A549 (cell line): Measurements from ENCODE around the gene ZFC3H1. TPM values are rescaled to one million over a fixed set of nuclear protein-coding genes. Genes with fewer than 3 reads are reported as not detected.

Experiments used
- ATAC-seq, 2 experiments: fragments of 200-7000 bp in 1 of 2; fragments of >200 bp in 1 of 2; cut with Nextera tagmentation in 1 of 2; cut with Tn5 transposase in 1 of 2; 3 replicates each; pipeline versions ENCODE4 v1.8.0 to v1.9.1; 2018 to 2020; ENCODE audit warnings: mild to moderate bottlenecking in 1 of 2, moderate library complexity in 1 of 2
- CTCF ChIA-PET: fragments of 300-600 bp; sonication (Branson Sonifier 250); formaldehyde crosslinking; extraction: SDS; loops from one replicate; lab custom pipeline; 2021; ENCODE audit warnings: antibody characterized with exemption, inconsistent platforms; lab: Yijun Ruan, JAX
- POLR2A ChIA-PET: fragments of 350-600 bp; formaldehyde crosslinking; extraction: SDS; loops from one replicate; lab custom pipeline; 2021; ENCODE audit warnings: antibody characterized with exemption, inconsistent platforms; lab: Yijun Ruan, JAX
- DNase-seq, 2 experiments: peaks; one replicate each; pipeline versions ENCODE4 v3.0.0 to v3.0.0-alpha.2; 2011 to 2016; ENCODE audit warnings: low read depth in 1 of 2, low spot score in 1 of 2
- FAIRE-seq: peaks from 2 replicates; lab custom pipeline; 2011; peaks lifted over from hg19 to GRCh38; lab: Jason Lieb, UNC
- H3K27ac ChIP-seq, 2 experiments: fragments of >200 bp; sonication (Bioruptor Twin); formaldehyde crosslinking; 3 replicates each; pipeline ENCODE4 v1.5.1; 2016 to 2017
- H3K4me1 ChIP-seq: fragments of >200 bp; sonication (Bioruptor Twin); formaldehyde crosslinking; 3 replicates; pipeline ENCODE4 v1.6.1; 2016
- H3K4me2 ChIP-seq: fragments of >200 bp; sonication (Bioruptor Twin); formaldehyde crosslinking; 3 replicates; pipeline ENCODE4 v1.6.1; 2016
- H3K4me3 ChIP-seq: fragments of >200 bp; sonication (Bioruptor Twin); formaldehyde crosslinking; 3 replicates; pipeline ENCODE4 v1.5.1; 2016
- H3K9me3 ChIP-seq: fragments of >200 bp; sonication (Bioruptor Twin); formaldehyde crosslinking; 3 replicates; pipeline ENCODE4 v1.6.1; 2016
- CHD4 ChIP-seq: fragments of 200-600 bp; sonication (generic); IDR thresholded peaks from 2 replicates; pipeline ENCODE4 v1.6.1; 2016; ENCODE audit warnings: antibody characterized with exemption, mild to moderate bottlenecking, borderline replicate concordance
- JUN ChIP-seq, 2 experiments: fragments of >200 bp; sonication (Bioruptor Twin); formaldehyde crosslinking; IDR thresholded peaks; 2 replicates in 1 of 2; 3 replicates in 1 of 2; pipeline ENCODE4 v1.6.1; 2016 to 2017
- KDM1A ChIP-seq: fragments of 200-600 bp; sonication (generic); IDR thresholded peaks from 2 replicates; pipeline ENCODE4 v1.6.1; 2016; ENCODE audit warnings: low read depth, mild to moderate bottlenecking
- NPAS2 ChIP-seq: fragments of 250-450 bp; sonication (Bioruptor Pico); IDR thresholded peaks from 2 replicates; pipeline ENCODE4 v1.8.0; 2022; ENCODE audit warnings: mild to moderate bottlenecking, moderate library complexity, borderline replicate concordance
- NR3C1 ChIP-seq: fragments of >200 bp; sonication (Bioruptor Twin); formaldehyde crosslinking; IDR thresholded peaks from 3 replicates; pipeline ENCODE4 v1.6.1; 2017
- PHF8 ChIP-seq: fragments of 200-600 bp; sonication (generic); IDR thresholded peaks from 2 replicates; pipeline ENCODE4 v1.6.1; 2016; ENCODE audit warnings: low read depth, mild to moderate bottlenecking, antibody characterized with exemption, moderate library complexity, borderline replicate concordance
- POLR2A ChIP-seq: IDR thresholded peaks from 2 replicates; pipeline ENCODE4 v1.6.1; 2012; ENCODE audit warnings: mild to moderate bottlenecking, low read length
- RAD21 ChIP-seq, 2 experiments: fragments of >200 bp in 1 of 2; sonication (Bioruptor Twin) in 1 of 2; formaldehyde crosslinking in 1 of 2; IDR thresholded peaks in 1 of 2; conservative IDR thresholded peaks in 1 of 2; 2 replicates in 1 of 2; 3 replicates in 1 of 2; pipeline ENCODE4 v1.6.1; 2012 to 2018; ENCODE audit warnings: inconsistent platforms in 1 of 2
- RCOR1 ChIP-seq: fragments of 150-350 bp; IDR thresholded peaks from 2 replicates; pipeline ENCODE4 v1.6.1; 2014; ENCODE audit warnings: antibody characterized with exemption, low read length, low read depth
- RNF2 ChIP-seq: fragments of 200-600 bp; sonication (generic); IDR thresholded peaks from 2 replicates; pipeline ENCODE4 v1.6.1; 2016; ENCODE audit warnings: low read depth, mild to moderate bottlenecking, antibody characterized with exemption, moderate library complexity, borderline replicate concordance
- SREBF2 ChIP-seq: fragments of 450-650 bp; IDR thresholded peaks from 2 replicates; pipeline ENCODE4 v1.6.1; 2014; ENCODE audit warnings: mild to moderate bottlenecking, moderate library complexity
- ZFP36 ChIP-seq: fragments of 450-650 bp; IDR thresholded peaks from 2 replicates; pipeline ENCODE4 v1.6.1; 2014; ENCODE audit warnings: borderline replicate concordance; ENCODE audit not compliant: partially characterized antibody
- WGBS: methylation state at CpG from one replicate; pipeline ENCODE4 v1.1.6; 2017; ENCODE audit errors: missing lambda C conversion rate; 5-methylcytosine and 5-hydroxymethylcytosine counted together
- polyA plus RNA-seq, 4 experiments: library from polyadenylated mRNA; depleted of rRNA in 3 of 4; stranded (reverse); fragments of >200 nt; fragmentation: RNase III in 1 of 4; extraction: RNeasy Plus Mini Kit Qiagen cat#74134 plus additional on column Dnase treatment in 1 of 4; gene quantifications; 2 replicates in 3 of 4; 3 replicates in 1 of 4; pipeline ENCODE4 v1.2.3, GENCODE V29; 2011 to 2017
- TF ChIP-seq, protein P1 (sequence below): fragments of 250-450 bp; sonication (Bioruptor Pico); IDR thresholded peaks from 2 replicates; pipeline ENCODE4 v1.5.0; 2020; ENCODE audit warnings: low read depth, mild to moderate bottlenecking, moderate library complexity
- TF ChIP-seq, protein P2 (sequence below): fragments of >200 bp; sonication (Bioruptor Twin); formaldehyde crosslinking; IDR thresholded peaks from 2 replicates; pipeline ENCODE4 v1.6.1; 2016

Gene ZFC3H1
- polyA plus RNA-seq, 2 of the 4 experiments (the other 2 are of a cell fraction) = 18.9 to 58.3 TPM

DNA sequence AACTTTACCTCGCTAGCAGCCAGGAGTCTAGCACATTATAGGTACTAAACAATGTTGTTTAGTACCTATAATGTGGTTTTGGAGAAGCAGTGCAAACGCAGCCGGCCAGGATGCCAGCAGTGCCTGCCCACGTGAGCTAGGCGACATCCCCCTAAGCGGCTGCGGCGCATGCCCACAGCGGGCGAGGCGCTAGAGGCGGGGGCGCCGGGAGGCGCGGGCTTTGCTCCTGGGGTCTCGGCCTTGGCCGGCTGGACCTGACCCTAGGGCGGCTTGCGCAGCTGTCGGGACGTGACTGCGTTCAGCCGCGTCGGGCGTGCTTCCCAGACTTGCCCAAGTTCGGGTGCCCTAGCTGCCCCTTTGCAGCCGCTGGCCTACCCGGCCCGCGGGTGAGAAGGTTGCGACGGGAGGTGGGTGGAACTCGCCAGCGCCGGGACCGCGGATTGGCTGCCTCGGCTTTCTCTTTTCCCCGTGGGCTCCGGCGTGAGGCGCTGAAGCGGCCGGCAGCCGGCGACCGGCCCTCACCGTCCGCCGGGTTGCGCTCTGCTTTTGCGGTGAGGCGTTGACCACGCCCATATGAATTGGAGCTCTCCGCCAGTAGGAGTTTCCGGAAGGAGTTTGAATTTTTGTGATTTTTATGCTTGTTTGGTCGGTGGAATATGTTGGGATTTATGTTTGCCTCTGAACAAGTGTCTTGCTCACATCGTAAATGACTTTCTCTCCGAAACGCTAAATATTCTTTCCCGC lies 22.4 kb upstream of the ZFC3H1 start, which contains the start of gene TMEM19 (continued):
- TF ChIP-seq, protein P1, sequence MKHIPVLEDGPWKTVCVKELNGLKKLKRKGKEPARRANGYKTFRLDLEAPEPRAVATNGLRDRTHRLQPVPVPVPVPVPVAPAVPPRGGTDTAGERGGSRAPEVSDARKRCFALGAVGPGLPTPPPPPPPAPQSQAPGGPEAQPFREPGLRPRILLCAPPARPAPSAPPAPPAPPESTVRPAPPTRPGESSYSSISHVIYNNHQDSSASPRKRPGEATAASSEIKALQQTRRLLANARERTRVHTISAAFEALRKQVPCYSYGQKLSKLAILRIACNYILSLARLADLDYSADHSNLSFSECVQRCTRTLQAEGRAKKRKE (CRISPR knock-in tag) = 0 out of 2 replicates have a peak, but pooled peaks have one; percentile 20
- TF ChIP-seq RAD21 (conservative IDR thresholded peaks at IDR 0.05 in 1 of 2, IDR thresholded peaks at IDR 0.05 in 1 of 2) = peak; percentile 17 to 39; a peak in 4 of 5 replicates

DNA sequence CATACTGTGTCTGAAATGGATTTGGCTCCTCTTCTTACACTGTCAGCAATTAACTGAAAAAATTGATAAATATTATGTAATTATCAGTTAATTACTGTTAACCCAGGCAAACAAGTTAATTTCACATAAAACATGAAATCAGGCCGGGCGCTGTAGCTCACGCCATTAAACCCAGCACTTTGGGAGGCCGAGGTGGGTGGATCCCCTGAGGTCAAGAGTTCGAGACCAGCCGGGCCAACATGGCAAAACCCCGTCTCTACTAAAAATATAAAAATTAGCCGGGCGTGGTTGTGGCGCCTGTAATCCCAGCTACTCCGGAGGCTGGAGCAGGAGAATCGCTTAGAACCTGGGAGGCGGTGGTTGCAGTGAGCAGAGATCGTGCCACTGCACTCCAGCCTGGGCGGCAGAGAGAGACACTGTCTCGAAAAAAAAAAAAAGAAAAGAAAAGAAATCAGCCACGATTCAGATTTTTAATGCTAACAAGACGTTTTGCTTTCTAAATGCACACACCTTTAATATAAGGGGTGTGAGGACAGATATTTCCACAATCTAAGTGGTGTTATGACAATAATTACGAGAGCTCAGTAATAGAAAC lies 21.8 kb upstream of the ZFC3H1 start:
- FAIRE-seq (no peak), DNase-seq (peak in 1 of 2 experiments; percentile 22), ATAC-seq (peak in 1 of 2 experiments; percentile 9; a peak in 3 of 6 replicates)
- ChIA-PET POLR2A (interaction anchor here (0.6 to 4.4 kb wide), 13 partner anchors 13 to 161 kb away, joined by 3 to 87 read pairs (median 4); partner anchors contain the start of genes RAB21, THAP2 and ZFC3H1), CTCF (interaction anchor here (0.7 to 6.0 kb wide), 16 partner anchors 8 to 269 kb away, joined by 3 to 93 read pairs (median 6); partner anchors contain the start of genes THAP2 and ZFC3H1)
- Histone ChIP-seq H3K9me3 (no peaks in the 10 kb centered on the region), H3K27ac (peak overlapping the region; percentile 87 to 96), H3K4me3 (peak overlapping the region; percentile 58), H3K4me2 (peak overlapping the region; percentile 70), H3K4me1 (peaks cover 29% of the 10 kb centered on the region; the same call in 2 of the 3 replicates)
- TF ChIP-seq JUN (IDR thresholded peaks at IDR 0.05) = no peak
- TF ChIP-seq POLR2A = no peak
- no peak for TF ChIP-seq NR3C1
- TF ChIP-seq RNF2 = no peak
- TF ChIP-seq RCOR1 = no peak
- no peak for TF ChIP-seq SREBF2
- no peak for TF ChIP-seq ZFP36
- TF ChIP-seq CHD4 = peak; percentile 76; the same call in 1 of the 2 replicates
- no peak for TF ChIP-seq PHF8
- TF ChIP-seq, protein P1 (CRISPR knock-in tag) = no peak
- TF ChIP-seq KDM1A = peak; percentile 20; the same call in 1 of the 2 replicates
- TF ChIP-seq NPAS2 (CRISPR knock-in tag) = no peak
- 1% methylated on average over 19 of the region's 19 CpGs for WGBS

DNA sequence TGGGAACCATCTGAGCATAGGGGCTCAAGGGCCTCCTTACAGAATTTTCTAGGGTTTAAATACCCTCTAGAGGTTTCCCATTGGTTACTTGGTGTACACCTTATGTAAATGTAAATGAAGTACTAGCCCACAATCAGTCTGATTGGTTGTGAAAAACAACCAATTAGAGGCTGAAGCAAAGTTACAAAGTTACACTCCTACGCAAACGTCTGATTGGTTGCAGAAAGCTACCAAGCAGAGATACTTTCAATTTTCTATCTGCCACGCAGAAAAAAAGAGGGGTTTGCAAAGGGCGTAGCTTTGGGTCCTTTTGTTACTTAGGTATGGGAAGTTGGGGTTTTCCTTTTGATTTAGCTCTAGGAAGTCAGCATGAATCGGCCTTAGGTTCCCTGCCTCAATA lies 20.4 kb upstream of the ZFC3H1 start:
- Histone ChIP-seq H3K4me1 (peaks cover 29% of the 10 kb centered on the region; the same call in 2 of the 3 replicates), H3K9me3 (no peaks in the 10 kb centered on the region), H3K4me2 (no peak overlapping the region; the same call in 2 of the 3 replicates), H3K4me3 (no peak overlapping the region), H3K27ac (peak overlapping the region in 1 of 2 experiments; percentile 3; a peak in 1 of 6 replicates)
- DNase-seq = peak in 1 of 2 experiments; percentile 52
- ATAC-seq = no peak
- ChIA-PET CTCF (interaction anchor here (1.0 to 6.0 kb wide), 4 partner anchors 13 to 64 kb away, joined by 4 to 93 read pairs (median 24); partner anchors contain the start of genes THAP2 and ZFC3H1), POLR2A (interaction anchor here (0.6 to 4.4 kb wide), 2 partner anchors 20 to 70 kb away, joined by 3 to 87 read pairs; partner anchors contain the start of genes RAB21, THAP2 and ZFC3H1)
- FAIRE-seq = no peak
- no peak for TF ChIP-seq RAD21 (conservative IDR thresholded peaks at IDR 0.05 in 1 of 2, IDR thresholded peaks at IDR 0.05 in 1 of 2)
- no peak for TF ChIP-seq KDM1A
- TF ChIP-seq, protein P2, sequence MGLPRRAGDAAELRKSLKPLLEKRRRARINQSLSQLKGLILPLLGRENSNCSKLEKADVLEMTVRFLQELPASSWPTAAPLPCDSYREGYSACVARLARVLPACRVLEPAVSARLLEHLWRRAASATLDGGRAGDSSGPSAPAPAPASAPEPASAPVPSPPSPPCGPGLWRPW = no peak
- 84% methylated on average over 5 of the region's 5 CpGs for WGBS
